ENCODE results near the gene TST.

The TST gene

DNA sequence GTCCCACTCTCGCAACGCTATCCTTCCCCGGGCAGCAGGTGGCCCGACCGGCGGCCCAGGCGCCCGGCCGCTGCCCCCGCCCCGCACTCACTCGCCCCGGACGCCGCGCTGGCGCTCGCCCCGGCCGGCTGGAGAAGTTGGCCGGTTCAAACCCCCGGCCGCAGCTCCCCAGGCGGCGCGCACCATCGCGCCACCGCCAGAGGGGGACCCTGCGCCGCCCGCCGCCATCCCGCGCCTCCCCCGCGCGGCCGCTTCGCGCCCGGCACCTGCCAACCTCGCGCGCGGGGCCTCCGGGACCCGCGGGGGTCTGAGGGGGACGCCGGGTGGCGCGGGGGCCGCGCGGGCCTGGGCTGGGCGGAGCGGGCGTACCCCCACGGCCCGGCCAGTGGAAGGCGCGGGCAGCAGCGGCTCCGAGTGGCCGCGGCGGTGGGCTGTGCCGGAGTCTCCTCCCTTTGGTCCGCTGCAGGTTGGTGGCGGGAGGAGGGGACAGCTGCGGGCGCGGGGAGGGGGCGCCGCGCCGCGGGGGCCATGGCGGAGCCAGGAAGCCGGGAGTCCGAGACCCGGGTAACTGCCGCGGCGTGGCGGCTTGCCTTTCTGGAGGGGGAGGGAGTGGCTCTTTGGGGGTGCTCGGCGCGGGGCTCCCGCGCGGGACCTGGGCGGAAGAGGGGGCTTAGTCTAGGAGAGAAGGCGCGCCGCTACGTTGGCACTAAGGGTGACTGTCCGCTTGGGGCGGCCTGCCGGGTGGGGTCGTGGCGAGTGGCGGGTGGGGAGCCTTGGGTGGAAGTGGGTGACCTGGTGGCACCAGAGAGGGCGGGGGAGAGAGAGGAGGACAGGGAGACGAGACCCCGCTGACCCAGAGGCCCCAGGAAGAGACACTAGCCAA is at the start of gene TST, which contains the start of gene MPST:
Gene TST (minus strand): TSS at position 139 of the 883 bp plus-strand sequence. CDS start 715 bp downstream, outside the sequence.
Gene MPST (plus strand): TSS at position 434 of the 883 bp plus-strand sequence. CDS start 95 bp downstream, at position 529.
- DNase-seq: peak; percentile 89

DNA sequence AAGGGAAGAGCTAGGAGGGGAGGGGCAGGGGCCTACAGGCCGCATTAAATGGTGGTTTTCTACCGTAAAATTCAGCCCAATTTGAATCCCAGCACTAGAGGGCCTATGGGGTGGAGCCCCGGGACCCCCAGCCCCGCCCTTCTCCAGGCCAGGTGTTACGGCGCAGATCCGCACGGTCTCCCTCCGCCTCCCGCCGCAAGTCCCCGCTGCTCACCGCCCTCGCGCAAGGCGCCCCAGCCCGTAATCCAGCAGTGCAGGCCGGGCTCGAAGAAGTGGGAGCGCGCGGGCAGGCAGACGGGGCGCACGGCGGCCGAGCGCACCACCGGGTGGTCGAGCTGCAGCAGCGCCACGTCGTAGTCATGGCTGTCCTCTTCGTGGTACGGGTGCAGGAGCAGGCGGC is 49.6 kb upstream of the TST start:
- no peak for DNase-seq

DNA sequence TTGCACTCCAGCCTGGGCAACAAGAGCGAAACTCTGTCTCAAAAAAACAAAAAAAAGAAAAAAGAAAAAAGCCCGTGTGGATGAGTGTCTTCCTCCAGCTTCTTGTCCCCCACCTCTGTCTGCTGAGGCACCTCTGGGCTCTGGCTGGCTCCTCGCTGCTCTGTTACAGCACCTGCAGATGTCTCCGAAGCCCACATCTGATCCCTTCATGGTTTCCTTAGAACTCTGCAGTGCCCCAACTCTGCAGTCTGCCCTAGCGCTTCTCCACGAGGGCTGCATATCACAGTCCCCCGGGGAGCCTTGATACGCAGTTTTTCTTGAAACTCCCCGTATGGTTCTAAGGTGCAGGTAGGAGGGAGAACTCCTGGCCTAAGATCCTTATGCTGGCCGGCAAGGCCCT is 48.2 kb upstream of the TST start:
- DNase-seq: no peak

DNA sequence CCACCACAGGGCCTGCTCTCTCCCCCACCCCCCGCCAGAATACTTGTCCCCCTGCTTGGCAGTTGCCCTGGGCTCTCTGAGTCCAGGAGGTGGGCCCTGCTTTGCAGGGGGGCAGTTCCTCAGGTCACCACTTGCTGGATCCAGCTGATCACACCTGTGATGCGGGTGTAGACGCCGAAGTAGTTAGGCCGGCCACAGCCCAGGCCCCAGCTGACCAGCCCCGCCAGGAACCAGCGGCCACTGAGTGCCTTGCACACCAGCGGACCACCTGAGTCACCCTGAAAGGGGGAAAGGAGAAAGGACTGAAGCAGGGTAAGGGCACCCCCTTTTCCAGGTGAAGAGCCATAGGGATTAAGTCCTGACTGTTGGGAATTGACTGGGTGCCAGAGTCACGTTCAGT is 46.7 kb upstream of the TST start:
- DNase-seq: no peak

DNA sequence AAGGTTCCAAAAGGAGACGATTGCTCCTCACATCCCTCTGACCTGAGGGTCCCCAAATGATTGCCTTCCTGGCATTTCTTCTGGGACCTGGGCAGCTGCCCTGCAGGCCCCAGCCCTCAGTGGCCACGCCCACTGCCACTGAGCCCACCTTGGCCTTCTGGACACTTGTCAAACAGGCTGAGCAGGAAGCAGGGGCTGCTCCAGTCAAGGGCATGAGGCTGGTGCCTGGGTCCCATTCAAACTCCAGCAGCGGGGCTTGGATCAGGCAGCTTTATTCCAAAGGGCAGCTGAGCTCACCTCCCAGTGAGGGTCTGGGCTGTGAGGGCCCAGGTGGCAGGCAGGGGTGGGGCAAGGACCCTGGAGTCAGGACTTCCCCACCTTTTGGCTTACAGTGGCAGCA is 45.9 kb upstream of the TST start:
- DNase-seq: no peak

DNA sequence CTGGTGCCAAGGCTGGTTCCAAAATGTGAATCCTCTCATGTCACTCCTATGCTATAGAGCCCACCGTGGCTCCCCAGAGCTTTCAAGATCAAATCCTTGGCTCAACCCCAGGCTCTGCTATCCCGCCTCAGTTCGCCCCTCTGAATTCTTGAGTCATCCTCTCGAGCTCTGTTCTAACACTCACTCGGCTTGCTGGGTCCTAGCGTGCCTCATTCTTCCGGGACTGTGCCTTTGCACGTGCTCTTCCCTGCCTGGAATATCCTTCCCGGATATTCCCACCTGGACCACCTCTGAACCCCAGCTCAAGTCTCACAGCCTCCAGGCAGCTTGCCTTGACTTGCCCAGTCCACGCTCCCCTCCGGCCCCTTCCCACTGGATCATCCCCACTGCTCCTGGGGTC is 45.3 kb upstream of the TST start:
- no peak for DNase-seq

DNA sequence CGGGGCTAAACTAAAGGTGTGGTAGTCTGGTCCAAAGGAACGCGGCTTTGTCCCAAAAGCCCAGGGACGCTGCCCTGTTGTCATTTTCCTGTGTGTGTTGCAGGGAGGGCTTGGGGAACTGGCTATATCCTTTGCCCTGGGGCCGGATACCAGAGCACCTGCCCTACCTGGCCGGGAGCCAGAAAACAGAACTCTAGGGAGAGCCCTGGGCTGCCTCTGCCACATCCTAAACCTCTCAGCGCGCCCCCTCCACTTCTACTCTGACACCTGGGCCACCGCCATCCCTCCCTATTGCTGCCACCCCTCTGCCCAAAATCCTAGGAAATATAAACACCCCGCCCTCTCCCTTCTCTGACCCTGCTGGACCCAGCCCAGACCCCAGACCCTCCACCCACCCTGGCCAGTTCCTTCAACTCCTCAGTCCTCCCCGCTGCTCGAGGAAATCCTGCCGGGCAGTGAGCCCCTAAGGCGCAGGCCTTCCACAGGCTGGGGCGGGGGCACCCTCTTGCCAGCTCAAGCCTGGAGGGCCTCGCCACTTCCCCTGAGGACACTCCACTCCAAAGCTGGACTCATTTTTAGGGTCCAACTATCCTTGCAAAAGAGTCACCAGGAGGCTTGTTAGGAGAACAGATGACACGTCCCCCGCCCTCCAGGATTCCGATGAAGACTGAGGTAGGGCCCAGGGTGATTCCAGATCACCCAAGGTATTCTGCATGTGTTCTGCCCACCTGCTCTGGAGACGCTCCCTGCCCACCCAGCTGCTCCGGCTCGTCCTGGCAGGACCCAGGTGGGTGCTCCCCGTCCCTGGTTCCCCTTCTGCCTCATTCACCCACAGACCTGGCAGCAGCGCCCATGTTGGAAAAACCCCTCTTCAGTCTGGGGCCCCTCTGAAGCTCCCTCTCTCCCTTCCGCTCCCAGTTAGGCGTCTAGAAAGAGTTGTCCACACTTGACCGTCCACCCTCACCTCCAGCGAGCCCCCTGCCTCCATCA is 44.5 kb upstream of the TST start:
- DNase-seq: no peak

DNA sequence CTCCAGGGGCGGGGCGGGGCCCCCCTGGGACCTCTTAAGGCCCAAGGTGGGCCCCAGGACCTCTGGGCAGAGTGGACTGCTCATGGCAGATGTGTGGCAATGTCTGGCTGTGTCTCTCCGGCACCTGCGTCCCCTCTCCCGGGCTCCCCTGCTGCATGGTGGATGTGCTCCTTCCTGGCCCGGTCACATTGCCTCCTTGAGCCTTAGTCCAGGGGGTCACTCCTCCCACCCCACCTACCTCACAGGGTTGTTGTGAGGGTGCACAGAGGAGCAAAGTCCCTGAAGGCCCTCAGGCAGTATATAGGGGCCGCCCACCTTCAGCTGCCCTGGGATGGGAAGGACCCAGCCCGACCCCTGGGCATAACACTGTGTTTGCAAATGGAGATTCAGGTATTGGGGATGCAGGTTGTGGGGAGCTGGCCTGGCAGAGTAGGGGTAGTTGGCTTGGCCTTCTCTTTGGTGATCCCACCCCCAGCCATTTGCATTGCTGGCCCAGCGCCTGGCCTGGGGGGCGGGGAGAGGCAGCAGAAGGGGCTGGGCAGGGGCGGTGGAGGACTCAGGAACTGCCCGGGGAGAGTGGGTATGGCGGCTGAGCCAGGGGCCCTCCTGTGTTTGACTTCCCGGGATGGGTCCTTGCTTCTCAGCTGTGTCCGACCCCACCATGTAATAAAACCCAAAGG is 43.6 kb upstream of the TST start:
- no peak for DNase-seq

DNA sequence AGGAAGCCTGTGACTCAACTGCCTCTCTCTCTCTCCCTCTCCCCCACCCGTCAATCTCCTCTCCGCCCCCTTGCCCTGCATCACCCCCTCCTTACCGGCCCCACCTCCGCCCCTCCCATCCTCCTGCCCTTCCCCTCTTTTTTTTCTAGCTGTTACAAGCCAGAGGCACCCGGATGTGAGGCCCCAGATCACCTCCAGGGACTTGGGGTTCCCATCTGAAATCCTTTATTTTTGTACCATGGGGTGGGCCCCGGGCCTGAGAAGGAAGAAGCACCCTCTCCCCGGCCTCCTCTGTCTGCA is 43.1 kb upstream of the TST start:
- DNase-seq: no peak

DNA sequence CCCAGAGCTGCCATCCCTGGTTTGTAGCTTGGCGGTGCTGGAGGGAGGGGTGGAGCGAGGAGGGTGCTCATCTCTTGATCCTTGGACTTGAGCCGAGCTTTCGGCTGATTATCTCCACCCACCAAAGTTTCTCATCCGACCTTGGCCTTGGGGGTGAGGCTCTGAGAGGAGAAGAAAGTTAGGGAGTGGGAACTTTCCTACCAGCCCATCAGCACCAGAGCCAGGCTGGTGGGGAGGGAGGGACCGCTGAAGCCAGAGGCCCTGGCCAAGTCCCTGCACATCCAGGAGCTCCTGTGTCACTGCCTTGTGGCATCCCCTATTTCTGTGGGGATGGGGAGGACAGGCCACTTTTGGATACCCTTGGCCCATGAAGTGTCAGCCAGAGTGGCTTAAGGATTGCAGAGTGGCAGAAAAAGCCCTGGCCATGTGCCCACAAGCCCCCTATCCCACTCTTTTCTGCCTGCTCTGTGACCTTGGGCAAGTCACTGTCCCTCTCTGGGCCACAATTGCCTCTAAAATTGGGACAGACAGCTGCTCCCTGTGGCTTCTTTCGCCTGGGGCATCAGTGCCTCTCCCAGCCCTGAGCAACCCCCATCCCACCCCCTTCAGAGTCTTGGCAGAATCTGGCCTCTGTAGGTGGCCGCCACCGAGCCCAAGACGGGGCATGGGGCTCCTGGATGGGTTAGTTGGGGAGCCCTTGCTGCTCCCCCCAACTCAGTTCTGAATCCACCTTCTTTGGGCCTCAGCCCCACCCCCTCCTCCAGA is 42.5 kb upstream of the TST start:
- no peak for DNase-seq

DNA sequence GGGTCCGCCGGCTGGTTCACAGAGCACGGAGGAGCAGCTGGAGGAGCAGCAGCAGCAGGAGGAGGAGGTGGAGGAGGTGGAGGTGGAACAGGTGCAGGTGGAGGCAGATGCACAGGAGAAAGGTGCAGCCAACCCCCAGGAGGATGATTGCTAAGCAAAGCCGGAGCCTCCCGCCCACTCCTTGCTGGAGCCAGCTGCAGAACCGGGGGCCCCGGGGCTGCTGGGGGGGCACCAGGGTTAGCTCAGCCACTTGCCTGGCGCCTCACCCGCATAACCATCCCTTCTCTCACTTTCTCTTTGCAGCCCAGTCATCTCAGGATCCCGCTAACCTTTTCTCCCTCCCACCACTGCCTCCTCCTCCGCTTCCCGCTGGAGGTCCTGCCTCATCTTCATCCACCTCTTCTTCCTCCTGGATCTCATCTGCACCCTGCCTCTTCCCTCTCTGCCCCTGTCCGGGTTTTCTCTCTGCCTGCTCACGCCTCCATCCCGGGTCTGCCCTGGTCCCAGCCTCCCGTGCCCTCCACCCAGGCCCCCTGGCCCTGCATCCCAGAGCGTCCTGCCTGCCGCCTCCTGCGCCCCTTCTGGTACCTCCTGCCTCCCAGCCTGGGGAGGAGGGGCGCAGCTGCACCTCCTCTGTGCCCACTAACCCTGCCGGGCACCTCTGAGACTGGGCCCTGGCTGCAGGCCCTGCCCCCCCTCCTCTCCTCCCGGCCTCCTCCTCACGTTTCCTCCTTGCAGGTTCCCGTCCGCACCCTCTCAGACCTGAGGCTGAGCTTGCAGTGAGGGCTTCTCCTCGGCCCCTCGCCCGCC is 41.8 kb upstream of the TST start:
- DNase-seq: no peak

DNA sequence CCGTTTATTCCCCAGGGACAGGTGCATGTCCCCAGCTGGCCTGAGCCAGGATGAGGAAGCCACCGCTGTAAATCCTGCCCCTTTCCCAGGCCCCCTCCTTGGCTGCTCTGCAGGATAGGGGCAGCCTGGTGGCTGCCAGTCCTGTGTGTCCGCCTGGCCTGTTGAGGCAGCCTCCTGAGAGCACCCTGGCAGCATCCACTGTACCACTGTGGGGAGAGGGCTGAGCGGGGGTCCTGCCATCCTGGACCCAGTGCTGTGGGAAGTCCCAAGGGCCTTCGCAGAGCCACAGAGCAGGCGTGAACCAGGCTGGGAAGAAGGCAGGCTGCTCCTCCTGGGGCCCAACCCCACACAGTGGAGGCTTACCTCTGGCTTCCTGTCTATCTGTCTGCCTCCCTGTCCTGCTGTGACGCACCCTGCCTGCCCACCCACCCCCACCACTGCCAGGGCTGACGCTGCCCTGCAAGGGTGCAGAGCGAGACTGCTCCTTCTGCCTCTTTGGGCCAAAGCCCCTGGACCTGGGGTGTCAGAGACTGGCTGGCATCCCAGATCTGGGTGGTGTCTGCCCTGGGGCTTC is 40.7 kb upstream of the TST start:
- DNase-seq: no peak

DNA sequence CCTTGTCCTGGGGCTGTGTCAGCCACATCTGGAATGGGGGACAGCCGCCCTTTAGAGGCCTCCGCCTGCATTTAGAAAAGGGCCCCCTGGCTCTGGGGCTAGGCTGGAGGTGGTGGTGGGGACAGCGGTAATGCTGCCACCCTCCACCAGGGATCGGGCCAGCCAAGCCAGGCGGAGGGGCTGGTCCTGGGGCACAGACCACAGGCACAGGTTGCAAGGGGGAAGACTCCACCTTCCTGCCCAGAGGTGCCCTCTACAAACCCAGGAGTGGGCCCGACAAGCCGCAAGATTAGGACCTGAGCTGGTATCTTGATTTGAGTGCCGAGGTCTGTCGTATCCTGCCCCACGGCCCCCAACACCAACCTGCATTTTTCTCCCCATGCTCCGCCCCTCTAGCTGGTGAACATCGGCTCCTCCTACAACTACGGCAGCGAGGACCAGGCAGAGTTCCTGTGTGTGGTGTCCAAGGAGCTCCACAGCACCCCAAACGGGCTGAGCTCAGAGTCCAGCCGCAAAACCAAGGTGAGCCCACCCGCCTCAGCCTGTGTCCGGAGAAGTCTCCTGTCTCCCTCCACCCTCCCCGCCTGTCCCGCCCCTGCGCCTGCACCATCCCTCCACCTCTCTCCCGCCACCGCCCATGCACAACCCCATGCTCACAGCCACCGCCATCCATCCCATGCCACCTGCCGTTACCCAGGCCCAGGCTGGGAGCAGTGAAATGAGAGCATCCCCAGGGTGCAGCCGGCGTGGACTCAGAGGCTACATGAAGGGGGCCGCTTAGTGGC is 39.9 kb upstream of the TST start:
- DNase-seq: no peak

DNA sequence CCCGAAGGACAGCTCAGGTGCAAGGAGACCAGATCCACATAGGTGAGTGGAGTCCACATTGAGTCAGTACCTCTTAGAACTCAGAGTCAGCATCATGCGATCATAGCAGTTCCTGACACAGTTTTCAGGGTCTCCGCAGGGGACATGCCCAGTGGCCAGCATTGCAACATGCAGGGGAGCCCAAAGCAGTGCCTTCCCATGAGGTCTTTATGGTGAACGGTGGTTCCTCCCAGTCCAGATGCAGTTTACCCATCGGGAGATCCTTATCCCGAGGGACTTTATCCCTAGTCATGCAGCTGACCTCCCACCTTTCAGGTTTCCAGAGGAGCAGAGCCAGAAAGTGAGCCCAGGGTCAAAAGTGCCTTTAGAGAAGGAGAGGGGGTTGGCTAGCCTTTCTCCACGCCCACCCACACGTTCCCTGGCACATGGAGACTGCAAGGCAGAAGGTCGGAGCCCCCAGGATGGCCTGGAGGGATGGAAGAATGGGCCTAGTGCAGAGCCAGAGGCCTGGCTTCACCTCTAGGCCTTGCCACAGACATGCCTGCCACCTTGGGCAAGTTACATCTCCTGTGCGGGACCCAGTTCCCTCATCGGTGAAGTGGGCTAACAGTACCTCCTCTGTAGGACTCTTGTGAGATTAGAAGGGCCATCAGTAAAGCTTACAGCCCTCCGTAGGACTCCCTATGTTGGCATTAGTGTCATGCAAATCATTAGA is 38.7 kb upstream of the TST start:
- DNase-seq: no peak

DNA sequence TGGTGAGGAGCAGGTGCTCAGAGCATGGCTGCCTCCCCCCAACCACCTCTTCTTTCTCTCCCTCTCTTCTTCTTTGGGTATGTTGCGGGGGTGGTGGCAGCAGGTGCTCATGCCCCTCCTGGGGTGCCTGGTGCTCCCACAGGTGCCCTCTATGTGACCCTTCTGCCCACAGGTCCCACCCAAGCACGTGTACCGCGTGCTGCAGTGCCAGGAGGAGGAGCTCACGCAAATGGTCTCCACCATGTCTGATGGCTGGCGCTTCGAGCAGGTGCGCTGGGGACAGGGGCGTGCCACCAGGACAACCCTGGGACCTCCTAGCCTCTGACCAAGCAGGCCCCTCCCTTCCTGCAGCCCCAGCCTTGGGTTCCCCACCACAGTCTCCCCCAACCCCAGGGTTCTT is 38.0 kb upstream of the TST start:
- no peak for DNase-seq

DNA sequence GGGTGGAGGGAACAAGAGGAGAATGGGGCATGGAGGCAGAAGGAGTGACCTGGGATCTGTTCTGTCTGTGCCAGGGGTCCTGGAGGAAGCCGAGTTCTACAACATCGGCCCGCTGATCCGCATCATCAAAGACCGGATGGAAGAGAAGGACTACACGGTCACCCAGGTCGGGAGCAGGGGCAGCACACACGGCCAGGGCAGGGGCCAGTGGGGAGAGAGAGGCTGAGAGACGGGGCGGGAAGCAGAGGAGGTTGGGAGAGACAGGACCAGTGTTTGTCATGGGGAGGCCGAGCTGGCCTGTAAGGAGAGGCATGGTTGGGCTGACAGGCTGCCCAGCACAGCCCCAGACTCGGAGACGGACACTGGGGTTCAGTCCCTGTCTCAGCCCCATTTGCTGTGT is 37.0 kb upstream of the TST start:
- DNase-seq: no peak

DNA sequence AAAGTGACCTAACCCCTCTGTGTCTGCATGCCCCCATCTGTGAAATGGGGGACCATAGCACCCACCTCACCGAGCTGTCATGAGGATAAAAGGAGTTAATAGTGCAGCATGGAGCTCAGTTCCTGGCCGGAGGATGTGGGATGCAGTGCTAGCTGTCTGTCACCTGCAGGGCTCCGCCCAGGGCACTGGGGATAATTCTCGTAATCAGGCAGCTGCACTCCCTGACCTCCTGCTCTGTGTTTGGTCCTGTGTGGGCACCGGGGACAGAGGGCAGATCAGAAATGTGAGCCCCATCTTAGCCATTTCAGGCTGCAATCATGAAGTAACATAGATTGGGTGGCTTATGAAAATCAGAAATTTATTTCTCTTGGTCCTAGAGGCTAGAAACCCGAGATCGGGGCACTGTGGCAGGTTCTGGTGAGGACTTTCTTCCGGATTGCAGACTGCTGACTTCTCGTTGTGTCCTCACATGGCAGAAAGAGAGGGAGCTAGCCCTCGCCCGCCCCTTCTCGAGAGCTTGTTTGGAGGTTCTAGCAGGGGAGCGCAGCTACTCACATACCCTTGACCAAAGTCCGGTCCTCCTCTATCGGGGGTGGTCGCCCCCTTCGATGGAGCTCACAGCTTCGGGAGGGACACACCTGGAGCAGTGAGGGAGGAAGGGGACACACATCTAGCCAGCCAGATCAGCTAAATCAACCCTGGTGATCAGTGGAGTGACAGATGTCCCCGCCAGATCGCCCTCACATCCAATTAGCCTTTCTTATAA is 35.5 kb upstream of the TST start:
- no peak for DNase-seq

DNA sequence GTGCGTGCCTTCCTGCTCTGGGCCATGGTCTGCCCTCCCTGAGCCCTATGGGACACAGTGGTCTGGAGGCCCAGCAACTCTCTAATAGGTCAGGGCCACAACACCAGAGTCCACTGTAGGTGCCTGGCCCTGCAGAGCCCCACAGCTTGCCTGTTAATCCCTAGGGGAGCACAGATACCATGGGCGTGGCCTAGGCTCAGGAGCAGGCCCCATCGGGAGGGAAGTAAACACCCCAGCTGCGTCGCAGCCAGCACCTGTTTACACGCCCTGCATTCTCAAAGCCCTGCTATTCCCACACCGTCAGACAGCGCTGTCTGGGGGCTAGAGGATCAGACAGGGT is 34.8 kb upstream of the TST start:
- DNase-seq: no peak
